GM21381 (cell line): ENCODE measurements around the gene GSAP.
"Not testable (repeated sequence)": the region's sequence is repeated elsewhere in the genome, so short reads cannot be mapped to it uniquely, and the experiment has no call there.

Experiments
- ATAC-seq: cut with Tn5 transposase; IDR thresholded peaks from one replicate; pipeline ENCODE4 v1.9.1; 2021; ENCODE audit warnings: mild to moderate bottlenecking, moderate library complexity; ENCODE audit not compliant: unreplicated experiment

The GSAP gene

DNA sequence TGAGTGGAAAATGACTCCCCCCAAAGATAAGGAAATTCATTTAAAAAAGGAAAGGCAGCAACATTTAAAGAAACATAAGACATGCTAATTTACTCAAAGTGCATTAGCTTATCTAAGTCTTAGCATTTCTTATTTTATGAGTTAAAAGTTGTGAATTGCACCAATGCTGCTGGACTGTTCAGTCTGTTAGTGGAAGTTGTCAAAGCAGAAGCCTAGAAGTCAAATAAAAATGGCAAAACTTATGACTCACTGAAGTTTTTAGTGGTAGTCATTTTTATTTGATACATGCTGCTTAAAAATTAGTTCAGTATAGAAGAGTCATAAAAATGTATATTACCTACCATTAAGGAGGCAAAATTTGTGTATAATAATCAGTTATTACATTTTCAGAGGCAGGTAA is 125.7 kb downstream of the GSAP start:
- no peak for ATAC-seq

DNA sequence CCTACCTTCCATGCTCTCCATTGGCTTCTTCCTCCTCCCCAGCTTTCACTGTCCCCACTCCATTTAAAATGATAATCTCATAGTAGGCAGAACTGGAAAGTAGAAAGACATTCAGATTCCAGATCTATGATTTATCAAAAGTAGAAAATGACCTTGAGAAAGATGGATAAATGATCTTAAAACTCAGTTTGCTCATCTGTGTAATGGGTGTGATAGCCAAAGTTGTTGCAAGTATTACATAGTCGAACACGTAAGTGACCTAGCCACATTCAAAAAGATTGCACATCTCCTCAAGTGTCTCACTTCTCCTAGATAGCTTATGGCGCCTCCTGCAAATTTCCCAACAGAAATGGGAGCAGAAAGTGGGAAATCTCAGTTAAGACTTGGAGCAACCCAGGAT is 126.8 kb downstream of the GSAP start:
- ATAC-seq: no peak

DNA sequence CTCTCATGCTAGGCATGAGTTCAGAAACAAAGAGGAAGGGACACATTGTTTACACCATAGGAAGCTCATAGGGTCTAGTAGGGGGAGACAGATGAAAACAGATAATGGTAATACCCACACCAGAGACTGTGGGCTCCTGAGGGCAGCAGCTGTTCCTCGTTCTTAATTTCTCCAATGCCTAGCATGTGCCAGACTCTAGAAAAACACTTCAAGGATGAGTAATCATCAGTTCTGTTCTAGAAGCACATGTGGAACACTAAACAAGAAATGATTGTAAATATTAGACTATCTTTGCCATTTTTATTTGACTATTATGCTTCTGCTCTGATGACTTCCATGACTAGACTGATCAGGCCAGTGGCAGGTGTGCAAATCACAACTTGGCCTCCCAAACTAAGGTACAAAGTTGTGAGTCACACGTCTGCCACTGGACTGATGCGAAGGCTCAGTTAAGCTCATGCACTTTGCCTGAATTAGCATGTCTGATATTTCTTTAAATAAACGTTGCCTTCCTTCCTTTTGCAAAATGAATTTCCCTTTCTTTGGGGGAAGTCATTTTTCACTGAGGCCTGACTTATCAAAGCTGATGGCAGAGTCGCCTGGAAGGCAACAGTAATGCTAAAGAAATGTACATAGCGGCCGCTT is 127.4 kb downstream of the GSAP start:
- ATAC-seq: no peak

DNA sequence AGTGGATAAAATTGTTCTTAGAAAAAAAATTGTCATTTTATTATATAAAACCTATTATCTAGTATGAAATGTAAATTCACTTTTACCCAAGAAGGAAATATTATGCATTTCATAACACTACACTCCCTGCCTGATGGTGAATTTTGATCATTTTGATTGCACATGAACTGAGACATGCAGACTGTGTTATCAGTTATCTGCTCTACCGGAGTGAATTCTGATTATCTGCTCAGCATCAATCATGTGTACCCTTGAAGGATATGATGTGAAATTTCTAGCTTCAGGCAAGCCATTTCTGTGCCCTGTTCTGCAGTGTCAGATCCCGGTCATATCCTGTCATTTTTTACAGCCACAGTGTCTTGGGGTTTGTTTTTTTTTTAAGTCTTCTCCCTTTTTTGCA is 131.5 kb downstream of the GSAP start:
- no peak for ATAC-seq

DNA sequence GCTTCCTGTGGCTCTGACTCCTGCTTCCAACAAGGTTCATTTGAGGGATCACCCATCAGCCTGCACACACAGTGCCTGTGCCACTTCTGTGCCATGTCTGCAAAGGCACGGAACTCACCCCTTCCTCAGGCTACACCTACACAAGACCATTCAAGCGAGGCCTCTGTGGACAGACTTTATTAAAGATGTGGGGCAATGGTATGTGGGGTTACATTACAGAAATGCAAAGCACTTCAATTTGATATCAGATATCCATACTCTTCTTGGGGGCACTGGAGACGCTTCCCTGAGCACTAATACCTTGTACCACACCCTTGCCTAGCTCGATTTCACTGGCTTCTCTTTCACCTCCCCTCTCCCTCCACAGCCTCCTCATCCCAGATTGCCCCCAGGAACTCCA is 132.1 kb downstream of the GSAP start:
- no peak for ATAC-seq

DNA sequence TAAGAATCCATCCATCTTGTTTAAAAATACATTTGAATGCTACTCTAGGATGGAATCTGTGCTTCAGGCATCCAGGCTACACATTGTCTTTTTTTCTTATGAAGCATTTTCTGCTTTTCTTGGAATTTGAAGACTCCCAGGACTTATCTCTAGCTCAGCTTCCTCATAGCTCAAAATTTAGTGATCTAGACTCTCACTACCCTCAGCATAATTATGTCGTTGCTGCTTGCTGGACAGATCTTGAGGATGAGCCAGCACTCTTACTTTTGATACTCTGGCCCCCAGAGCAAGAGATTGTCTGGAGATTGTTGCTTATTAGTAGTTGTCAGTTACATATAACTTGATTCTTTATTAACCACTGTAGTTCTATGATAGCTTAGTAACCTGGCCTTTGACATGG is 133.3 kb downstream of the GSAP start:
- ATAC-seq: no peak

DNA sequence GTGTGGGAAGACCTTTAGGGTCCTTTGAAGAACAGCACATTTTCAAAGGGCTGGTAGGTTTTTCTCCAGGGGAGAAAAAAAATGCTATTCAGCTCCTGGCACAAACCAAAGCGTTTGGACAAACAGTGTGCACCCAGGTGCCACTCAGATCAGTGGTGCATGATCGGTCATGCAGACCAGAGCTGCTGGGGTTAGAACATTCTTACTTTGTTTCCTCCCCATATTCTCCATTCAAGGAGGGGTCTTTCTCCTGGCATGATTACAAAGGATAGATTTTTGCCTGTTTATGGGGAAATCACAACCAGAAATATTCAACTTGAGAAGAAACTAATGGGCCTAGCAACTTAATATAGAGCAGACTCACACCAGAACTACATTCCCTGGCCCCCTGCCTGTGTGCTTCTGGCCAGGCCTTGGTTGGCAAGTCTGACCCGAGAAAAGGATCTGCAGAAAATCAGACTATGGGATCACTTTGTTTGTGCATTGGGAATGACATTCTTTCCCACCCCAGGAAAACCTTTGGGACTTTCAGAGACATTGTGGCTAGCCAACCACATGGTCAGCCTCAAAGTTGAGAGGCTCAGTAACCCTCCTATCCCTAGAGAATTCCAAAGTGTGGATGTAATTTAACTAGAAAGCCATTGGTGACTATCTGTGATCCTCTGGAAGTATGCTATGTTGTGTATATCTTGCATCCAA is 134.2 kb downstream of the GSAP start:
- no peak for ATAC-seq

DNA sequence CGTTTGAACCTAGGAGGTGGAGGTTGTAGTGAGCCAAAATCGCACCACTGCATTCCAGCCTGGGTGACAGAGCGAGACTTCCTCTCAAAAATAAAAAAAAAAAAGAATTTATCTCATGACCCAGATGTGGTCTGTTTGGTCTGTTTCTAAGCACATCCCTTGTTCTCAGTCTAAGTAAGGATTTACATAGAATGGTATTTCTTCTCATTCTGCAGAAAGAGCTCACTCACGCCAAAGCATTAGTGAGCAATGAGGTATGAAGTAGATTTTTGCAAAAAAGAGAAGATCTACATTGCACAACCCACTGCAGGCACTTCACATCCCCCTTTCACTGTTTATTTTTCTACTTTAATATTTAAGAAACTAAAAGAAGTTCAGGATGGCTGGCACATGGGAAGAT is 140.0 kb downstream of the GSAP start:
- ATAC-seq: no peak

DNA sequence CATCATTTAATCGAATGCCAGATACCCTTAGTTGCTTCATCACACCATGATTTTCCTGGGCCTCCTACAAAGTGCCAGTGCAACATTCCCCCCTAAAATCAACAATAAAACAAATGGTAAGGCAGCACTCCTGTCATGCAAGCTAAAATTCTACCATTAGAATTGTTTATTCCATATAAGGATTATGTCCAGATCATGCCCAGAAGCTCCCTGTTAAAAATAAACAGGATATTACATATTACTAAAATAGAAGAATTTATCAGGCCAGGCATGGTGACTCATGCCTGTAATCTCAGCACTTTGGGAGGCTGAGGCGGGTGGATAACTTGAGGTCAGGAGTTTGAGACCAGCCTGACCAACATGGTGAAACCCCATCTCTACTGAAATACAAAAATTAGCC is 140.5 kb downstream of the GSAP start:
- not testable (repeated sequence) for ATAC-seq

DNA sequence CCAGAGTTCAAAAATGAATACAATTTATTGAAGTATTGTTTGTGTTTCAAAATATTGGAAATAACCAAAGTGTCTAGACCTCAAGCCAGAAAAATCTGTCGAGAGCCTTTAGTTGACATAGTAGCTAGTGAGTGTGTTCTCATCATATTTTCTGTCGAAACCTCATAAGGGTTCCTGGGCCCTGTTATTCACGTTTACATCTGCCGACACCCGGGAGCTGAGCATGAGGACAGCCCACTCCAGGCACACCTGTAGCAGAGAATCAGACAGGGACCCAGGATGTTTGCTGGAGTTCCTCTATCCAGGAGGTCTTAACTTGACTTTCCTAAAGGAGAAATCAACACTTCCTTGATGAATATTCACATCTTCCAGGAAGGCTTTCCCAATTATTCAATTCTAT is 144.4 kb downstream of the GSAP start:
- no peak for ATAC-seq

DNA sequence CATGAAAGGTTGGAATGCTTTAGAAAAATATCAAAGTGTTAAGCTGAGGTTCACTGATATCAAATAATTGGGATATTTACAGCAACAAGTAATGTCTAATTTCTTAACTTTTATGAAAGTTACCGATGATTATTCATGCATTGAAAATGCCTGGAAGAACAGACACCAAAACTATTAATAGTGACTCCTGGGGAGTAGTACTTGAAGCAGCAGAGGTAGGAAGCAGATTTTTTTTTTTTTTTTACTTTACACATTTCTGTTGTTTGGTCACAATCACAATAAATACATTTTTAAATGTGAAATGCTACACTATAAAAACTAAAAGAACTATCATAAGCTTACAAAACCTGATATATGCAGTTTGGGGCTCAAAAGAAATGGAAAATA is 146.1 kb downstream of the GSAP start:
- ATAC-seq: no peak

DNA sequence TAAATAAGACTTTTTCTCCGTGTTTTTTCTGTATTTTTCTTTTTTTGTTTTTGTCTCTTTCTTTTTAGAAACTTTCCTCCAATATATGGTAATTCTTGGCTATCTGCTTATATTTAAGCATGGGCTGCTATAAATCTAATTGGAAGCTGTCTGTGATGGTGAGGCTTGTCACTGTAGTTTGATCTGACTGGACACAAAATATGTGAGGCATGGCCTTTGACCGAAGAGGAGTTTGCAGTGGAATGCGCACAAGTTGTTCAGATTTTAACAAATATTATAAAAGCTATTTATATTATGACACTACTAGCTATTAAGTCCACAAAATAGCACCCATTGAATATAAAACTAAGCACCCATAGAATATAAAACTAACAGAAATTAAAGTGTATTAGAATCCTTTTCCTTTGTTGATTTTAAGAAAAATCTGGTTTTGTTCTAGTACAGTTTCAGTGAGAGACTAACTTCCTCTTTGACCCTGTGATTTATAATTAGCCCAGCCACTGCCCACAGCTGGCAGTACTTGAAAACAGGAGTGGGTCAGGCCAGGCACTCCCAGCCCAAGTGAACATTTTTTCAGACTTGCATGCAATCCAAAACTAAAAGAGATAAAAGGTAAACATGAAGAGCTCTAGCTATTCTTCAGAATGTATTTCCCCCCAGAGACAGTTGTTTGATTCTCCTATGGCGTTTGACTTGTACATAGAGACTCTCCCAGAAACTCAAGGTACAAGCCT is 146.6 kb downstream of the GSAP start:
- peak; percentile 68 for ATAC-seq

DNA sequence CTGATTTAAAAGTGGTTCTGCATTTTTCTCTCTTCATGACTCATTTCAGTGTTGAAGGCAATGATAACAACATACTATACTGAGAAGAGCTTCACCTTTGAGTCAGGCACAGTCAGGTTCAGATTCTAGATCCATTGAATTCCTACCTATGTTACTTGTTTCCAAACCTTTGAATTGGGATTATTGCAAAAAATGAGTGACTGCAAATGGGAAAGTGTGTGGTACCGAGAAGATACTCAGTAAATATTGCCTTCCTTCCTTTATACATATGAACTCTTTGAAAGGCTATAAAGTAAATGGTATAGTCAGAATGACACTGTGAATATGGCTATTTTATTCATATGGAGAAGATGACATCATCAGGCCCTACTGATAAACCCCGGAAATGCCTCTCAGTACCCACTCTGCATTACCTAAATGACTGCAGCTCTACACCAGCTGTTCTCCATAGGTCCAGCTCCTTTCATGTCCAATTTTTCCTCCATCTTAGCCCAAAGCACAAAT is 149.8 kb downstream of the GSAP start:
- peak; percentile 70 for ATAC-seq

DNA sequence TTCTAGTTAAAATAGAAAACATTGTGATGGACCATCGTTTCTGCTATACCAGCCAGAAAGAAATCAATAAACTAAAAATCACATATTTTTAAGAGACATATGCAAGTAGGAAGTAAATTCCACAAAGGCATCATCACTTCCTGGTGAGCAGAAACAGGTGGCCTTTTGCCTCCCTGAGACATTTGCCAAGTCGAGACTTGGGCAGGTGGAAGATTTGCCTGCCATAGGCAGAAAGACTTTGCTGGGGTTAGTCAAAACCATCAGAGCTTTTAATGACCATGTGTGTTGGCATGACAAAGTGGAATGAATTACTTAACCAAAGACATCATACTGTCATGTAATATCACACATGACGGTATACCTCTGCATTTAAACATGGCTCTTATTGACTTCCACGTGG is 150.5 kb downstream of the GSAP start:
- no peak for ATAC-seq

DNA sequence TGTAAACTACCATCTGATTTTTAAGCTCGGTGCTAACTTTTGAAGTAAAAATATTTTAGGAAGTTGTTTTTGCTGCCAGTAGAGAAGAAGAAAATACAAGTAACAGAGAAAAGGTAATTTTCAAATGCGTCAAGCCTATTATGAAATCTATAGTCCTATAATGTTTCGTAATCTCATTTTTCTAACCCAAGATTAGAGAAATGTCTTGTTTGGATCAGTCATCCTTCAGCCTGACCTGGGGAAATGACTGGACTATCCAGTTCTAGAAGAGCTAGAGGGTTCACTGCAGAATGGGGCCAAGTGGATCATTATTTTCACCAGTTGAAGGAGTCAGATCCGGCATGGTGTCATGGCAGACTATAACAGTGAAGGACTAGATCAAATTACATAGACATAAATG is 153.8 kb downstream of the GSAP start:
- no peak for ATAC-seq
